Activated CD8-positive, alpha-beta memory T cell treated with anti-CD3 and anti-CD28 coated beads for 1 hour (primary cell): ENCODE data around the gene MIF4GD.

Source experiments
- DNase-seq, 2 donors: peaks; one replicate each; pipeline ENCODE4 v3.0.0-alpha.2; 2020; ENCODE audit warnings: low read depth in 1 of 2; ENCODE audit errors: extremely low read depth in 1 of 2

Gene MIF4GD

GRCh38 chr17:75238020-75238580 lies 32.9 kb downstream of the MIF4GD start:
- no peak for DNase-seq

- DNase-seq = no peak
These were observed 33.7 kb downstream of the MIF4GD start for GRCh38 chr17:75237100-75238014.

DNA sequence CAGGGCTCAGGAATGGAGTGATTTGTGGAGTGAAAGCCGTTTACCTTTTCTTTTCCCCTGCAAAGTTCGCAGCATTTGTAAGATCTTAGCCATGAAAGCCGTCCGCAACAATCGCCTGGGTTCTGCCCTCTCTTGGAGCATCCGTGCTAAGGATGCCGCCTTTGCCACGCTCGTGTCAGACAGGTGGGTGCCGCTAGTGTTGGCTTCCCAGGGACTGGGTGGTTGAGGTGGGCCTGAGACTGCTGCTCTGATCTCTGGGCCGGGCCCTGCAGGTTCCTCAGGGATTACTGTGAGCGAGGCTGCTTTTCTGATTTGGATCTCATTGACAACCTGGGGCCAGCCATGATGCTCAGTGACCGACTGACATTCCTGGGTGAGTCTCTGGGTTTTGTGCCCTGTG lies 38.2 kb downstream of the MIF4GD start:
- DNase-seq = no peak

DNA sequence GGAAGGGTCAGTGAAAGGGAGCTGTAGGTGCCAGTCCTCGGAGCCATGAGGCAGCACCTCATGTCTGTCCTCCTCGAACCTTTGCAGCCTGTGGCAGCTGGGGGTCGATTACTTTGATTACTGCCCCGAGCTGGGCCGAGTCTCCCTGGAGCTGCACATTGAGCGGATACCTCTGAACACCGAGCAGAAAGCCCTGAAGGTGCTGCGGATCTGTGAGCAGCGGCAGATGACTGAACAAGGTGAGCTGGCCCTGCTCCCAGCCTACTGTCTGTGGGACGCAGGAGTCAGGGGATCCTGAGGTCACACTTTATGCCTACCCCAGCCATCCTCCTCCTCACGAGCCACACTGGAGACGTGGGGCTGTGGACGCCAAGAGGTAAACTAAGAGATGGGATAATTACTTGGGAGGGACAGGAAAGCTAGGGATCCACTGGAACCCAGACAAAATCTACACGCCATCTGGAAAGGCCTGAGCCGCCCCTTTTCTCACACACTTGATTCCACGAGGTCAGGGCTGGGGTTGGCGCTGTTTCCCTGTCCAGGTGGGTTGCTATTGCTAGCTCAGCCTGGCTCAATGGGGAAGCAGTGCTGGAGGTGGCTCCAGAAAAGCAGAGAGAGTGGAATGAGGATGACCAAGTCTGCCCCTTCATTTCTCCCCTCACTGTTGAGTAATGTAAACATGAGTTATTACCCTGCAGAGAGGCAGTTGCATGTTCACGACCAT lies 39.1 kb downstream of the MIF4GD start:
- no peak for DNase-seq

- DNase-seq = no peak
These were observed 40.0 kb downstream of the MIF4GD start for GRCh38 chr17:75231071-75231470.

- DNase-seq = no peak
These were observed 42.2 kb downstream of the MIF4GD start for GRCh38 chr17:75228847-75229246.

GRCh38 chr17:75228305-75228704 lies 42.7 kb downstream of the MIF4GD start:
- no peak for DNase-seq

DNA sequence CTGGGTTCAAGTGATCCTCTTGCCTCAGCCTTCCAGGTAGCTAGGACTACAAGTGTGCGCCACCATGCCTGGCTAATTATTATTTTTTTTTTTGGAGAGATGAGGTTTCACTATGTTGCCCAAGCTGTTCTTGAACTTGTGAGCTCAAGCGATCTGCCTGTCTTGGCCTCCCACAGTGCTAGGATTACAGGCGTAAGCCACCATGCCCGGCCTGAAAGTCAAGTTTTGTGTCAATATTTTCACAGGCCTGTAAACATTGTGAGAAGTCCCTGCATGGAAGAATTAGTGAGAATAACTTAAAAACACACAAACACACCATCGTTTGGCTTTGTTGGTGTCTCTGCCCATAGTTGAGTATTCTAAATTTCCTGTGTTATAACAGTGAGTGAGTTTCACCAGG lies 43.3 kb downstream of the MIF4GD start:
- DNase-seq = no peak

DNA sequence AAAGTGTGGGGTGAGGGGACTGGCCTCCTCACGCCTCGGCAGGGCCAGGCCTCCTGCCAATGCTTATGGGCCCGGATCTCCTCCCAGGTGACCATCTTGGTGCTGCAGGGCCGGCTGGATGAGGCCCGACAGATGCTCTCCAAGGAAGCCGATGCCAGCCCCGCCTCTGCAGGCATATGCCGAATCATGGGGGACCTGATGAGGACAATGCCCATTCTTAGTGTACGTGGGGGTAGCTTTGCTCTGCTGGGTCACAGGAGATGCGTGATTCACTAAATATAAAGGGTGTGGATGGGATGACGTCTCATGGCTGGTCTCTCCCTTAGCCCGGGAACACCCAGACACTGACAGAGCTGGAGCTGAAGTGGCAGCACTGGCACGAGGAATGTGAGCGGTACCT lies 46.0 kb downstream of the MIF4GD start:
- DNase-seq = no peak

- DNase-seq = no peak
These were observed 51.2 kb downstream of the MIF4GD start for GRCh38 chr17:75219815-75220214.

- no peak for DNase-seq
These were observed 52.9 kb downstream of the MIF4GD start for GRCh38 chr17:75218131-75218530.
